HEK293T (cell line): ENCODE results near the gene CLMN.

Experiments
- CTCF ChIA-PET: fragments of 350-600 bp; formaldehyde crosslinking; extraction: SDS; loops from one replicate; lab custom pipeline; 2021; ENCODE audit warnings: antibody characterized with exemption, inconsistent platforms; lab: Yijun Ruan, JAX
- POLR2A ChIA-PET: fragments of 350-600 bp; formaldehyde crosslinking; extraction: SDS; loops from one replicate; lab custom pipeline; 2020; ENCODE audit warnings: antibody characterized with exemption, inconsistent platforms; lab: Yijun Ruan, JAX
- DNase-seq: peaks from one replicate; pipeline ENCODE4 v3.0.0; 2012; ENCODE audit warnings: mixed read lengths; ENCODE audit errors: extremely low spot score
- ARNT ChIP-seq: fragments of 450-650 bp; IDR thresholded peaks from 2 replicates; pipeline ENCODE4 v1.6.1; 2017; ENCODE audit warnings: mild to moderate bottlenecking
- BHLHE40 ChIP-seq: fragments of 450-650 bp; IDR thresholded peaks from 2 replicates; pipeline ENCODE4 v1.6.1; 2016; ENCODE audit warnings: mild to moderate bottlenecking, moderate library complexity, borderline replicate concordance
- CTBP1 ChIP-seq: fragments of 450-650 bp; IDR thresholded peaks from 2 replicates; pipeline ENCODE4 v1.6.1; 2016; ENCODE audit warnings: borderline replicate concordance
- ELF4 ChIP-seq: fragments of 450-650 bp; IDR thresholded peaks from 2 replicates; pipeline ENCODE4 v1.6.1; 2017; ENCODE audit warnings: antibody characterized with exemption
- FOXA1 ChIP-seq: fragments of 450-650 bp; IDR thresholded peaks from 2 replicates; pipeline ENCODE4 v1.6.1; 2016; ENCODE audit warnings: mild to moderate bottlenecking
- FOXK2 ChIP-seq: fragments of 450-650 bp; IDR thresholded peaks from 2 replicates; pipeline ENCODE4 v1.6.1; 2016; ENCODE audit warnings: mild to moderate bottlenecking
- FOXM1 ChIP-seq: fragments of 450-650 bp; IDR thresholded peaks from 2 replicates; pipeline ENCODE4 v1.6.1; 2017; ENCODE audit warnings: mild to moderate bottlenecking, borderline replicate concordance
- HDGF ChIP-seq: fragments of 450-650 bp; IDR thresholded peaks from 2 replicates; pipeline ENCODE4 v1.6.1; 2017; ENCODE audit warnings: antibody characterized with exemption, borderline replicate concordance
- L3MBTL2 ChIP-seq: fragments of 450-650 bp; conservative IDR thresholded peaks from 2 replicates; pipeline ENCODE4 v1.6.1; 2016; ENCODE audit warnings: mild to moderate bottlenecking
- LEF1 ChIP-seq: fragments of 450-650 bp; IDR thresholded peaks from 2 replicates; pipeline ENCODE4 v1.6.1; 2017; ENCODE audit warnings: mild to moderate bottlenecking, borderline replicate concordance
- NFRKB ChIP-seq: fragments of 450-650 bp; IDR thresholded peaks from 2 replicates; pipeline ENCODE4 v1.6.1; 2016; ENCODE audit warnings: mild to moderate bottlenecking, moderate library complexity
- SP1 ChIP-seq: fragments of 450-650 bp; IDR thresholded peaks from 2 replicates; pipeline ENCODE4 v1.6.1; 2017
- SUZ12 ChIP-seq: fragments of 450-650 bp; IDR thresholded peaks from 2 replicates; pipeline ENCODE4 v1.6.1; 2016; ENCODE audit warnings: mild to moderate bottlenecking
- TARDBP ChIP-seq: fragments of 450-650 bp; IDR thresholded peaks from 2 replicates; pipeline ENCODE4 v1.6.1; 2016
- ZNF384 ChIP-seq: fragments of 450-650 bp; IDR thresholded peaks from 2 replicates; pipeline ENCODE4 v1.6.1; 2016
- TF ChIP-seq, protein P1 (sequence below): fragments of 450-650 bp; IDR thresholded peaks from 2 replicates; pipeline ENCODE4 v1.6.1; 2016

CLMN gene

DNA sequence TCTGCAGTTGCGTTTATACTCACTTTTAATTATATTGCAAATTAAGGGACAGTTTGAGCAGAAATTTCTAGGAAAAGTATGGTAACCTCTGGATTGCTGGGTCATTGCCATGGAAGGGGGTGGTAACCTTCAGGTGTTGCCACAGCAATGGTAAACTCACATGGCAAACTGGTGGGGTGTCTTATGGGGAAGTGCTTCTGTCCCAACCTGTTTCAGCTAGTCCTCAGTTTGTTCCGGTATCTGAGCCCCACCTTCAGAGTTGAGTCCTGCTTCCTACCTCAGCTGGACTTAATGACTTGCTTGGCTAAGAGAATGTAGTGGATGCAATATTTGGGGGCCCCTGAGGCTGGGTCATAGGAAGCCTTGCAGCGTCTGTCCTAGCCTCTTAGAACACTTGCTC is 7.3 kb upstream of the CLMN start:
- no peak for DNase-seq
- ChIA-PET POLR2A (no interaction called here), CTCF (interaction anchor here (1.1 kb wide), 1 partner anchor 100 kb away, joined by 5 read pairs; no protein-coding TSS in a partner anchor)
- TF ChIP-seq ARNT, result no peak
- no peak for TF ChIP-seq FOXA1
- no peak for TF ChIP-seq SUZ12
- no peak for TF ChIP-seq NFRKB
- no peak for TF ChIP-seq CTBP1
- TF ChIP-seq, protein P1, sequence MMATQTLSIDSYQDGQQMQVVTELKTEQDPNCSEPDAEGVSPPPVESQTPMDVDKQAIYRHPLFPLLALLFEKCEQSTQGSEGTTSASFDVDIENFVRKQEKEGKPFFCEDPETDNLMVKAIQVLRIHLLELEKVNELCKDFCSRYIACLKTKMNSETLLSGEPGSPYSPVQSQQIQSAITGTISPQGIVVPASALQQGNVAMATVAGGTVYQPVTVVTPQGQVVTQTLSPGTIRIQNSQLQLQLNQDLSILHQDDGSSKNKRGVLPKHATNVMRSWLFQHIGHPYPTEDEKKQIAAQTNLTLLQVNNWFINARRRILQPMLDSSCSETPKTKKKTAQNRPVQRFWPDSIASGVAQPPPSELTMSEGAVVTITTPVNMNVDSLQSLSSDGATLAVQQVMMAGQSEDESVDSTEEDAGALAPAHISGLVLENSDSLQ, result no peak
- TF ChIP-seq LEF1, result no peak
- TF ChIP-seq L3MBTL2, result no peak
- TF ChIP-seq FOXK2, result no peak

DNA sequence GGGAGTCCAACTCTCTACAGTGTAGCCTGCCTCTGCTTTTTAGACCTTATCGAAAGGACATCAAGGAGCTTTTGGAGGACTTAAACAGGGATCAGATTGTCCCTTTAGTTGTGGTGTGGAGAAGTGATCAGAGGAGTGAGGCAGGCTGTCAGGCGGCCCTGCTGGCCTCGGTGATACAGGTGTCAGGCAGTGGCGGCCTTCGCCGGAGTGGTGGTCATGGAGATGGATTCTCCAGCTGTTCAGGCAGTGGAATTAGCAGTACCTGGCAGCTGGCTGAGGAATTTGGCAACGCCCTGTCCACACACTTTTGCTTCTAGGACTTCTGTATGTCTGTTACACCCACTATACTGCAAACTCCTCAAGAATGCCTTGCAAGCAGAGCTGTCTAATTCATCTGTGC is 4.2 kb upstream of the CLMN start:
- POLR2A ChIA-PET, result no interaction called here
- DNase-seq, result no peak
- no peak for TF ChIP-seq L3MBTL2
- no peak for TF ChIP-seq ZNF384
- no peak for TF ChIP-seq CTBP1
- no peak for TF ChIP-seq LEF1
- no peak for TF ChIP-seq TARDBP
- CTCF ChIA-PET, result interaction anchor here (0.5 kb wide), 1 partner anchor 617 kb away, joined by 3 read pairs; no protein-coding TSS in a partner anchor

DNA sequence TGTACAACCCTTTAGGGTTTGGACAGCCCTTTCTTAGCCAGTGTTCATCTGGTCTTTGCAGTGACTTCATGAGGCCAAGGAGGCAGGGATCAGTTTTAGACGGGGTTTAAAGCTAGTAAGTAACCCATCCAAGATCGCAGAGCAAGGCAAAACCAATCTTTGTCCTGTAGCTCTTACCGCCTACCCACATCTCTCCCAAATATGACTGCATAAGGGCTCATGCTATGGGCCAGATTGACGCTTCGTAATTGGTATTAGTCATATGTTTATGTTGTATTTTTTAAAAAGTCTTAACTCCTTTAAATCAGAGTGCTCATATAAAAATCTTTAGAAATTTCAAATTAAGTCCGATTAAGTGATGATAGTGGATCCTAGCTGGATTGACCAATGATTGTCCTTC is 3.7 kb upstream of the CLMN start:
- DNase-seq, result no peak
- CTCF ChIA-PET, result interaction anchor here (0.5 kb wide), 1 partner anchor 616 kb away, joined by 3 read pairs; no protein-coding TSS in a partner anchor
- POLR2A ChIA-PET, result no interaction called here
- no peak for TF ChIP-seq ZNF384
- no peak for TF ChIP-seq ARNT
- TF ChIP-seq LEF1, result no peak
- no peak for TF ChIP-seq L3MBTL2
- no peak for TF ChIP-seq ELF4
- no peak for TF ChIP-seq FOXK2

DNA sequence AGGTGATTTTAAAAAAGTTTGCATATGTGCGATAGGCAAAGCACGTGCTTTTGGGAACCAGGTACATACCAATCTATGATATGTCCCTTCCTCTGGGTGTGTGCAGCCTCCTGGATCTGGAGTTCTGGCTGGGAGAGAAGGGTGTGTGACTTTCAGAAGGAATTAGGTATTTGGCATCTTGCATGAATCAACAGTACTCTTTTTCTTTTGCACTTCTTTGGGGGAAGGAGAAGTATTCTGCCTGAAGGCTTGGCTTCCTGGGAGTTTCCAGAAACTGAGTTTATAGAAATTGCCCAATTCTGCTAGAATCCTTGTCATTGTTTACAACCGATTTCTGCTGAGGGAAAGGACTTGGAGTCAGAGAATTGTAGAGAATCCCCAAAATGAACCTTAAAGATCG is 2.9 kb upstream of the CLMN start:
- ChIA-PET CTCF (no interaction called here), POLR2A (no interaction called here)
- TF ChIP-seq SUZ12, result no peak
- no peak for TF ChIP-seq TARDBP
- TF ChIP-seq LEF1, result no peak
- no peak for TF ChIP-seq FOXA1
- TF ChIP-seq ZNF384, result no peak
- TF ChIP-seq BHLHE40, result no peak
- TF ChIP-seq ARNT, result no peak
- no peak for TF ChIP-seq CTBP1
- TF ChIP-seq NFRKB, result no peak
- no peak for TF ChIP-seq ELF4
- DNase-seq, result no peak

DNA sequence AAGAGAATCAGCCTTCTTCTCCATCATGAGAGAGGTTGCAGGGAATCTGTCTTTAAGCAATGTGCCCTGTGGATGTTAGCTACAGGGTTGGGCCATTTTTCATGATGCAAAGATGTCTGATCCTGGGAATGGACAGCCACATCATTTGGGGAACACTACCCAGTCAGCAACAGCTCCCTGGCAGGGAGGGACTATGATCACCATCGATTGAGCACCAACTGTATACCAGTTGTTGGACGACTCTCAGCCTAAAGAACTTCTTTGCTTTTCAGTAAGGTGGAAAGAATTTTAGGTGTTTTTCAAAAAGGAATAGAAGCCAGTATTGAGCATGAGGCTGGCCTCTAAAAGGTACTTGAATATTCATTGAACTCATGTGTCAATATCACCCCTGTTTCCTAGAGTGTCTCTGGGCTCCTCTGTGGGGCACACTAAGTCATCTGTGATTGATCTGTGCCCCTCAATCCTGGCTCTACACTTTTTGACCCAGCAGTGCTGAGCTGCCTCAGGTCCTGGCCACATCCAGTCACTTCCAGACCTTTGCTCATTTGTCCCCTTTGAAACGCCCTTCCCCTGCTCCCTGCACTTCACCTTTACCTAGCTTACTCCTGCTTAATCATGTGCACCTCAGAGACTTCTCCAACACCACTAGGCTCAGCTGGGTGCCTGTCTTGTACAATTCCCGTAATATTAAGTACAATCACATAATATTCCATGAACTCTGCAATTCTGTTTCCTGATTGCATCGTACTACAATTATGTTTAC is 2.2 kb upstream of the CLMN start:
- ChIA-PET CTCF (no interaction called here), POLR2A (no interaction called here)
- no peak for DNase-seq
- TF ChIP-seq, protein P1, result no peak
- TF ChIP-seq FOXM1 (no peak), L3MBTL2 (no peak), ZNF384 (no peak), NFRKB (no peak), ELF4 (no peak), SP1 (no peak), BHLHE40 (no peak), FOXK2 (no peak), SUZ12 (no peak), LEF1 (no peak), CTBP1 (no peak), TARDBP (no peak)

DNA sequence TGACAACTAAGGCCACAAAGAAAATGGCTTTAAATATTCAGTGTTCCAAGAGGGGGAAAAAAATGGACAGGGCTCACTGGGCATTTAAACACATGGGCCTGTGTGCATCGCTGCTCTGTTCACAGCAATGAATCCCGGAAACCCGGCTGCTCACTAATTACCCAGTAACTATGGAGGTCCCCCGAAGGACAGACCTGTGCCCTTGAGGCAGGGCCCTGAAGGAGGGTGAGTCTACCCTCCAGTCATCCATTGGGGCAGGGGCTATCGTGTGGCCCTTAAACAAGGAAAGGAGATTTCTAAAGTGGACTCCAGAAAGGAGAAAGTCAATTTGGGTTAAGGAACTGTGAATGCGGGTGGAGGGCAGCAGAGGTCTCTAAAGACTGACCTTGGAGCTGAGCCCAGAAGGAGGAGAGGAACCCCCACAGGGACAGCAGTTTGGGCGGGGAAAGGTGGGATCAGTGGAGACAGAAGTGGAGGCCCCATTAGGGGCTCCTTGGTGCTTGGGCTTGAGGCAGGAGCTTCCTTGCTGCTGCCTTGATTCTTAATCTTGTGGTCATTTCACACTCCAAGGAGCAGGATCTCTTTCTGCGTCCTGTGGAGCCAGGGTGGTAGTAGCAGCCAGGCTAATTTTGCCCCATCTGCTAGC is 1.4 kb upstream of the CLMN start:
- DNase-seq, result no peak
- CTCF ChIA-PET, result no interaction called here
- TF ChIP-seq ARNT, result no peak
- no peak for TF ChIP-seq NFRKB
- TF ChIP-seq SUZ12, result no peak
- TF ChIP-seq L3MBTL2, result no peak
- no peak for TF ChIP-seq CTBP1
- no peak for TF ChIP-seq LEF1
- no peak for TF ChIP-seq HDGF
- TF ChIP-seq FOXA1, result no peak
- no peak for TF ChIP-seq ELF4
- TF ChIP-seq SP1, result no peak
- TF ChIP-seq FOXM1, result no peak
- POLR2A ChIA-PET, result no interaction called here

DNA sequence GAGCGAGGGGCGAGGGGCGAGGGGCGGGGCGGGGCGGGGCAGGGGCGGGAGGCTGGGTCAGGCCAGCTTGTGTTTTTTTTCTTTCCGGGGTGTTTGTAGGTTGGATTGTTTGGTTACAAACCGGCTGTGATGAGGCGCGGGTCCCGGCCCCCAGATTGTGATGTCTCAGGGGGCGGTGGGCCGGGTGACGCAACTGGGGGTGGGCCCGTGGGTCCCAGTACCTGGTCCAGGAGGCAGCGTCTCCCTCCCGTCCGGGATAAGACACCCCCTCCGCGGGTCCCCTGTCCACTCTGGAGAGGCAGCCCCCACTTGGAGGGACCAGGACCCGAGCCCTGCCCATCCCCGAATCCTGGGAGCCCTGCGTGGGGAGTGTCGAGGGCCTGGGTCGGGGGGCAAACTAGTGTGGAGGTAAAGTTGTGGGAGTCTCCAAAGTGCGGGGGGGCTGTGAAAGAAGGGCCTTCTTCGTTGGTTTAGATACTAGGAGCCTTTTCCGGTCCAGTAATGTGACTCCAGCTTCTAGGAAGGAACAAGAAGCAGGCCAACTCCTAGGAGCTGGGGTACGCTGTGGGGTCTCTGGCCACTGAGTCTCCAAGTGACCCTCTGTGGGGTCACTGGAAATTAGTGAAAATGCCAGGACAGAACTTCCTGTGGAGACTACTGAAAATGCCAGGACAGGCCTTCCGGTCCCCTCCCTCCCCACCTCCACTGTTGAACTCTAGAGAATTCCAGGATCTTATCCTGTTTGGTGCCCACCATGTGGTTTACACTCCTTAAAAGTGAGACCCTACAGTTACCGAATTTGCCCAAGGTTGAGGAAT is 579 bp upstream of the CLMN start:
- ChIA-PET CTCF (no interaction called here), POLR2A (interaction anchor here (0.7 to 1.1 kb wide), 2 partner anchors 10 to 13 kb away, joined by 3 read pairs; no protein-coding TSS in a partner anchor)
- DNase-seq, result no peak
- no peak for TF ChIP-seq ELF4
- no peak for TF ChIP-seq SUZ12
- no peak for TF ChIP-seq TARDBP
- TF ChIP-seq NFRKB, result no peak
- TF ChIP-seq SP1, result no peak
- no peak for TF ChIP-seq ARNT
- no peak for TF ChIP-seq FOXA1
- TF ChIP-seq BHLHE40, result no peak
- no peak for TF ChIP-seq LEF1
- TF ChIP-seq, protein P1, result no peak
- TF ChIP-seq ZNF384, result no peak
- no peak for TF ChIP-seq FOXK2
- no peak for TF ChIP-seq HDGF
- no peak for TF ChIP-seq L3MBTL2
- TF ChIP-seq CTBP1, result no peak
- no peak for TF ChIP-seq FOXM1
